ENCODE measurements around the gene BASP1. TPM values are rescaled to one million over a fixed set of nuclear protein-coding genes. Genes with fewer than 3 reads are reported as not detected.

BASP1 gene
- total RNA-seq, 6 donors from 2014 or later = 19.8 to 78.7 (median 32.9) TPM

- DNase-seq = no peak
- ATAC-seq (ENCODE audit: low FRiP score in 2 of 2) = no peak
- H3K9me3 ChIP-seq = no peaks in the 10 kb centered on the region
- WGBS, 2 donors = 90 to 92% methylated on average over 3 of the region's 3 CpGs
- no peaks in the 10 kb centered on the region for H3K4me1 ChIP-seq
- no peaks in the 10 kb centered on the region for H3K27me3 ChIP-seq
- no peak overlapping the region for H3K4me3 ChIP-seq
- TF ChIP-seq EP300 (IDR thresholded peaks at IDR 0.05) = no peak
- TF ChIP-seq POLR2A (IDR thresholded peaks at IDR 0.05) = no peak
- TF ChIP-seq CTCF (IDR thresholded peaks at IDR 0.05) = no peak
- no peak for TF ChIP-seq POLR2AphosphoS5 (IDR thresholded peaks at IDR 0.05)
- no peaks in the 10 kb centered on the region for H3K36me3 ChIP-seq
- no peak overlapping the region for H3K27ac ChIP-seq
Observed at GRCh38 chr5:17325770-17326599, 108.6 kb downstream of the BASP1 start.

Small RNA genes lying within 50 kb of the gene (small RNA-seq; reads per million reads assigned to genes)
- 0 reads per million in 4 donors for gene RNU6-1003P
